ENCODE measurements around the gene STAC3. TPM values are rescaled to one million over a fixed set of nuclear protein-coding genes. Genes with fewer than 3 reads are reported as not detected.
A peak's percentile ranks its signal among the peaks of the same experiment; 100 is the strongest.
"Not testable (repeated sequence)": the region's sequence is repeated elsewhere in the genome, so short reads cannot be mapped to it uniquely, and the experiment has no call there.

Gene STAC3
- total RNA-seq, result 1,000 to 10,000 TPM in 2 of 4 donors, 100 to 1,000 TPM in 2; 459 to 1,596 (median 855) TPM

- intact Hi-C loops (cut with DNase I; ENCODE audit: low total_unique reads), result no loop called here
- Histone ChIP-seq H3K4me1 (peaks cover 36 to 38% of the 10 kb centered on the region in 2 donors), H3K4me3 (peak within 1 kb of the TSS; percentile 45 to 63 (median 61)), H3K27ac (peak within 1 kb of the TSS; percentile 88 to 96 (median 91)), H3K36me3 (peaks cover 0 to 22% of the 10 kb centered on the region in 2 donors), H3K27me3 (no peaks in the 10 kb centered on the region), H3K9me3 (no peaks in the 10 kb centered on the region)
- ATAC-seq, result peak; percentile 89 to 93
- DNase-seq, result peak in 1 of 2 donors; percentile 85
- in situ Hi-C loops (cut with MboI; ENCODE audit: low sequenced_read_pairs in 4 of 4), result loop anchor here in 1 of 4 donors (25.0 kb wide), 1 partner anchor 186 kb away; the partner anchor contains the start of genes INHBC and R3HDM2
- TF ChIP-seq CTCF (IDR thresholded peaks at IDR 0.05 in 4 of 5, conservative IDR thresholded peaks at IDR 0.05 in 1 of 5) (no peak), POLR2A (IDR thresholded peaks at IDR 0.05) (peak; percentile 65 to 83)
These were observed at the start of gene STAC3 for GRCh38 chr12:57250956-57251355. TSS of gene STAC3 (minus strand) at chr12:57251187. CDS start at chr12:57249636, 1,551 bp downstream.

GRCh38 chr12:57299514-57300016 lies 48.6 kb upstream of the STAC3 start:
- ATAC-seq, result peak; percentile 90 to 91
- in situ Hi-C loops (cut with MboI; ENCODE audit: low sequenced_read_pairs in 4 of 4) (loop anchor here in 1 of 4 donors (5.0 kb wide), 1 partner anchor 158 kb away; the partner anchor contains the start of genes GLI1 and INHBE), intact Hi-C loops (cut with DNase I; ENCODE audit: low total_unique reads) (no loop called here)
- no peak overlapping the region for H3K4me3 ChIP-seq
- no peak for TF ChIP-seq POLR2A (IDR thresholded peaks at IDR 0.05)
- TF ChIP-seq CTCF (IDR thresholded peaks at IDR 0.05 in 4 of 5, conservative IDR thresholded peaks at IDR 0.05 in 1 of 5), result no peak
- no peaks in the 10 kb centered on the region for H3K9me3 ChIP-seq
- DNase-seq, result peak in 1 of 2 donors; percentile 7
- H3K4me1 ChIP-seq, result peaks cover 16 to 20% of the 10 kb centered on the region in 2 donors
- H3K36me3 ChIP-seq, result peaks cover 0 to 28% of the 10 kb centered on the region in 2 donors
- H3K27ac ChIP-seq, result peak overlapping the region in 2 of 4 donors; percentile 25 to 51
- H3K27me3 ChIP-seq, result no peaks in the 10 kb centered on the region

GRCh38 chr12:57296291-57296690 lies 45.3 kb upstream of the STAC3 start:
- H3K9me3 ChIP-seq, result no peaks in the 10 kb centered on the region
- no peak overlapping the region for H3K27ac ChIP-seq
- H3K36me3 ChIP-seq, result peaks cover 0 to 28% of the 10 kb centered on the region in 2 donors
- TF ChIP-seq CTCF (IDR thresholded peaks at IDR 0.05 in 4 of 5, conservative IDR thresholded peaks at IDR 0.05 in 1 of 5) (no peak), POLR2A (IDR thresholded peaks at IDR 0.05) (no peak)
- in situ Hi-C loops (cut with MboI; ENCODE audit: low sequenced_read_pairs in 4 of 4) (no loop called here), intact Hi-C loops (cut with DNase I; ENCODE audit: low total_unique reads) (no loop called here)
- H3K4me3 ChIP-seq, result no peak overlapping the region
- no peak for DNase-seq
- peaks cover 20 to 25% of the 10 kb centered on the region in 2 donors for H3K4me1 ChIP-seq
- H3K27me3 ChIP-seq, result no peaks in the 10 kb centered on the region
- no peak for ATAC-seq

GRCh38 chr12:57282073-57282472 lies 31.1 kb upstream of the STAC3 start:
- H3K9me3 ChIP-seq; intact Hi-C loops (cut with DNase I; ENCODE audit: low total_unique reads); H3K27me3 ChIP-seq; H3K4me3 ChIP-seq; ATAC-seq; in situ Hi-C loops (cut with MboI; ENCODE audit: low sequenced_read_pairs in 4 of 4); H3K27ac ChIP-seq; DNase-seq; H3K4me1 ChIP-seq: not testable (repeated sequence)
- H3K36me3 ChIP-seq, result peaks cover 0 to 56% of the 10 kb centered on the region in 2 donors

GRCh38 chr12:57280211-57281062 lies 29.4 kb upstream of the STAC3 start:
- peaks cover 0 to 56% of the 10 kb centered on the region in 2 donors for H3K36me3 ChIP-seq
- no peaks in the 10 kb centered on the region for H3K9me3 ChIP-seq
- no peak overlapping the region for H3K27ac ChIP-seq
- H3K27me3 ChIP-seq, result no peaks in the 10 kb centered on the region
- intact Hi-C loops (cut with DNase I; ENCODE audit: low total_unique reads) (no loop called here), in situ Hi-C loops (cut with MboI; ENCODE audit: low sequenced_read_pairs in 4 of 4) (no loop called here)
- no peak overlapping the region for H3K4me3 ChIP-seq
- no peaks in the 10 kb centered on the region for H3K4me1 ChIP-seq
- TF ChIP-seq CTCF (IDR thresholded peaks at IDR 0.05 in 4 of 5, conservative IDR thresholded peaks at IDR 0.05 in 1 of 5), result no peak
- no peak for TF ChIP-seq POLR2A (IDR thresholded peaks at IDR 0.05)
- DNase-seq (no peak), ATAC-seq (peak; percentile 42 to 74)
